Kidney (tissue), 14 donors: ENCODE measurements around the gene CCDC196. TPM values are rescaled to one million over a fixed set of nuclear protein-coding genes. Genes with fewer than 3 reads are reported as not detected.

Source experiments
- DNase-seq, 5 donors: peaks; one replicate each; pipeline ENCODE4 v3.0.0-alpha.2; 2013 to 2020
- FAIRE-seq: peaks from 2 replicates; lab custom pipeline; 2012; peaks lifted over from hg19 to GRCh38; lab: Jason Lieb, UNC
- H3K27ac ChIP-seq, 2 donors: one replicate each; pipeline ENCODE4 v1.7.0; 2013; ENCODE audit warnings: low read depth in 2 of 2, low read length in 2 of 2, inconsistent platforms in 1 of 2
- H3K27me3 ChIP-seq: one replicate; pipeline ENCODE4 v1.7.1; 2013; ENCODE audit warnings: low read length, inconsistent platforms; ENCODE audit not compliant: control insufficient read depth, insufficient read depth
- H3K36me3 ChIP-seq, 3 donors: one replicate each; pipeline versions ENCODE4 v1.7.0 to v1.7.1; 2013; ENCODE audit warnings: low read length in 3 of 3, control low read depth in 1 of 3, inconsistent platforms in 1 of 3; ENCODE audit not compliant: insufficient read depth in 3 of 3, control insufficient read depth in 2 of 3
- H3K4me1 ChIP-seq, 3 donors: one replicate each; pipeline versions ENCODE4 v1.7.0 to v1.7.1; 2013; ENCODE audit warnings: low read length in 3 of 3, inconsistent platforms in 1 of 3, low read depth in 1 of 3; ENCODE audit not compliant: control insufficient read depth in 2 of 3, insufficient read depth in 2 of 3
- H3K4me3 ChIP-seq, 3 donors: one replicate each; pipeline versions ENCODE4 v1.7.0 to v1.8.1; 2013; ENCODE audit warnings: low read length in 3 of 3, control low read depth in 1 of 3, inconsistent platforms in 1 of 3
- H3K9ac ChIP-seq, 3 donors: one replicate each; pipeline versions ENCODE4 v1.7.0 to v1.7.1; 2013; ENCODE audit warnings: low read length in 3 of 3, control low read depth in 1 of 3, inconsistent platforms in 1 of 3
- H3K9me3 ChIP-seq, 3 donors: one replicate each; pipeline versions ENCODE4 v1.7.0 to v1.7.1; 2013; ENCODE audit warnings: low read length in 3 of 3, control low read depth in 1 of 3, inconsistent platforms in 1 of 3; ENCODE audit not compliant: control insufficient read depth in 2 of 3, insufficient read depth in 1 of 3
- CTCF ChIP-seq: IDR thresholded peaks from 3 replicates; pipeline ENCODE4 v1.5.1; 2012; ENCODE audit warnings: mild to moderate bottlenecking, moderate library complexity, borderline replicate concordance; ENCODE audit not compliant: insufficient read depth; ENCODE audit errors: extremely low read depth
- intact Hi-C: fragments of 100-400 bp; cut with DNase I; formaldehyde crosslinking; loops from one replicate; pipeline ENCODE4 v1.11.1; 2022
- polyA plus RNA-seq: library from polyadenylated mRNA; stranded (reverse); fragments of 350-450 nt; fragmentation: Illumina TruSeq; extraction: RNeasy Lipid Tissue Mini Kit (QIAGEN cat#74804); gene quantifications from one replicate; pipeline ENCODE4 v1.2.3, GENCODE V29; 2014; ENCODE audit warnings: low read depth, low replicate concordance; ENCODE audit not compliant: insufficient read depth
- total RNA-seq: library from RNA; stranded (reverse); fragmentation: NEBNext Ultra II Directional; extraction: Animal tissue kit (Norgen Biotek cat#: 25700); gene quantifications from one replicate; pipeline ENCODE4 v1.2.1, GENCODE V29; 2021
- donor health status: control.
- donor health status: control.
- donor health status: control.
- donor health status: control.
- donor health status: control.
- donor health status: DM: yes; HTN: yes; CAD: no.
- donor health status: Normal renal cell carcinoma (clear cell type).

The CCDC196 gene
- total and polyA plus RNA-seq, 2 donors from 2014 or later, result not detected

- FAIRE-seq (no peak), DNase-seq (no peak)
- H3K4me3 ChIP-seq, result no peak overlapping the region
- H3K9ac ChIP-seq, result no peak overlapping the region
- intact Hi-C loops, result no loop called here
- no peaks in the 10 kb centered on the region for H3K27me3 ChIP-seq
- no peaks in the 10 kb centered on the region for H3K4me1 ChIP-seq
- no peaks in the 10 kb centered on the region for H3K36me3 ChIP-seq
- no peaks in the 10 kb centered on the region for H3K9me3 ChIP-seq
- no peak for TF ChIP-seq CTCF
- no peak overlapping the region for H3K27ac ChIP-seq
These were observed 32.7 kb upstream of the CCDC196 start for GRCh38 chr14:66453469-66453868.

GRCh38 chr14:66459603-66460002, 26.6 kb upstream of the CCDC196 start:
- no peak for DNase-seq
- intact Hi-C loops, result no loop called here
- H3K27ac ChIP-seq, result no peak overlapping the region
- H3K9me3 ChIP-seq, result no peaks in the 10 kb centered on the region
- no peak for FAIRE-seq
- no peaks in the 10 kb centered on the region for H3K36me3 ChIP-seq
- no peak for TF ChIP-seq CTCF
- no peak overlapping the region for H3K4me3 ChIP-seq
- no peaks in the 10 kb centered on the region for H3K4me1 ChIP-seq
- no peaks in the 10 kb centered on the region for H3K27me3 ChIP-seq
- no peak overlapping the region for H3K9ac ChIP-seq

GRCh38 chr14:66464261-66464660, 21.9 kb upstream of the CCDC196 start:
- DNase-seq, result no peak
- Histone ChIP-seq H3K4me1 (no peaks in the 10 kb centered on the region), H3K4me3 (no peak overlapping the region), H3K27me3 (no peaks in the 10 kb centered on the region), H3K36me3 (no peaks in the 10 kb centered on the region), H3K9me3 (peaks cover 0 to 2% (median 0%) of the 10 kb centered on the region in 3 donors), H3K27ac (no peak overlapping the region), H3K9ac (no peak overlapping the region)
- intact Hi-C loops, result no loop called here
- TF ChIP-seq CTCF, result no peak
- FAIRE-seq, result no peak

GRCh38 chr14:66468778-66469367, 17.3 kb upstream of the CCDC196 start:
- no peaks in the 10 kb centered on the region for H3K4me1 ChIP-seq
- H3K9ac ChIP-seq, result no peak overlapping the region
- intact Hi-C loops, result no loop called here
- H3K27ac ChIP-seq, result no peak overlapping the region
- no peak overlapping the region for H3K4me3 ChIP-seq
- FAIRE-seq (no peak), DNase-seq (no peak)
- peaks cover 0 to 2% (median 0%) of the 10 kb centered on the region in 3 donors for H3K9me3 ChIP-seq
- no peaks in the 10 kb centered on the region for H3K36me3 ChIP-seq
- no peaks in the 10 kb centered on the region for H3K27me3 ChIP-seq
- no peak for TF ChIP-seq CTCF
